ENCODE measurements around the gene CDH16. TPM values are rescaled to one million over a fixed set of nuclear protein-coding genes. Genes with fewer than 3 reads are reported as not detected.
"Not testable (repeated sequence)": the region's sequence is repeated elsewhere in the genome, so short reads cannot be mapped to it uniquely, and the experiment has no call there.

The CDH16 gene
- total RNA-seq, 4 donors from 2014 or later: not detected

DNA sequence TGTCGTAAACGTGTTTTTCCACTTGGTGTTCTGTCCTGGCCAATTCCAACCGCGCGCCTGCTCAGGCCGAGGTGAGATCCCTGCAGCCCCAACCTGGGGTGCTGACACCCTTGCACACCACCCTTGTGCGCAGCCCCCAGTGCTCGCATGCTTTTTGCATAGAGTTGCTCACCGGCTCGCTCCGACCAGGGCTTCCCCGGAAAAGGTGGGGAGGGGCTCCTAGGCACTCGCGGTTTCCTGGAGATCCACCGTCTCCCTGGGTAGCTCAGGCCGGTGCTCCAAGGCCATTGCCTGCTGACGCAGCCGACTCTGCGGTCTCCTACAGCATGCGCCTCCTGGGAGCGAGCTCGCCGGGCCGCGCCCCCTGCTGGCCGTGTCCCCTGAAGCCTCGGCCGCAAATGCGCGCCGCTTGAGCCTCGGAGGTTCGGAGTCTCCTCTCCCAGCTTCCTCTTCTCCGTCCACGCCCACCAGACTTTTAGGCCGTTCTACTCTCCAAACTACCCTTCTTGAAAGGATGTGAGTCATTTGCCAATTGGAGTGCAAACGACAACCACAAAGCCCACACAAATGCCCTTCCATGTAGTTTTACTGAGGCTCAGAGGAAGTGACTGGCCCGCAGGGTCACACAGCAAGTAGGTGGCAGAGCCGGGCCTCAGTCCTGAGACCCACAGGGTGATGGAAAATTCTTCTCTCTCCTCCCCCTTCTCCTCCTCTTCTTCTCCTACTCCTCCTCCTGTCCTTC is 45.6 kb downstream of the CDH16 start:
- H3K36me3 ChIP-seq: no peaks in the 10 kb centered on the region
- peak overlapping the region in 3 of 4 donors; percentile 44 to 70 (median 55) for H3K27ac ChIP-seq
- 11 to 21% methylated on average over 6 to 11 of the region's 39 CpGs for WGBS, 2 donors (ENCODE audit: low coverage in 1 of 2)
- peak overlapping the region in 1 of 2 donors; percentile 39 for H3K4me3 ChIP-seq
- peaks cover 0 to 14% (median 6%) of the 10 kb centered on the region in 3 donors for H3K4me1 ChIP-seq
- H3K27me3 ChIP-seq: no peaks in the 10 kb centered on the region
- ATAC-seq: peak; percentile 96
- TF ChIP-seq POLR2AphosphoS5 (IDR thresholded peaks at IDR 0.05) (peak; percentile 12), EP300 (IDR thresholded peaks at IDR 0.05) (no peak), POLR2A (IDR thresholded peaks at IDR 0.05) (no peak)
- TF ChIP-seq, protein P1, sequence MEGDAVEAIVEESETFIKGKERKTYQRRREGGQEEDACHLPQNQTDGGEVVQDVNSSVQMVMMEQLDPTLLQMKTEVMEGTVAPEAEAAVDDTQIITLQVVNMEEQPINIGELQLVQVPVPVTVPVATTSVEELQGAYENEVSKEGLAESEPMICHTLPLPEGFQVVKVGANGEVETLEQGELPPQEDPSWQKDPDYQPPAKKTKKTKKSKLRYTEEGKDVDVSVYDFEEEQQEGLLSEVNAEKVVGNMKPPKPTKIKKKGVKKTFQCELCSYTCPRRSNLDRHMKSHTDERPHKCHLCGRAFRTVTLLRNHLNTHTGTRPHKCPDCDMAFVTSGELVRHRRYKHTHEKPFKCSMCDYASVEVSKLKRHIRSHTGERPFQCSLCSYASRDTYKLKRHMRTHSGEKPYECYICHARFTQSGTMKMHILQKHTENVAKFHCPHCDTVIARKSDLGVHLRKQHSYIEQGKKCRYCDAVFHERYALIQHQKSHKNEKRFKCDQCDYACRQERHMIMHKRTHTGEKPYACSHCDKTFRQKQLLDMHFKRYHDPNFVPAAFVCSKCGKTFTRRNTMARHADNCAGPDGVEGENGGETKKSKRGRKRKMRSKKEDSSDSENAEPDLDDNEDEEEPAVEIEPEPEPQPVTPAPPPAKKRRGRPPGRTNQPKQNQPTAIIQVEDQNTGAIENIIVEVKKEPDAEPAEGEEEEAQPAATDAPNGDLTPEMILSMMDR (IDR thresholded peaks at IDR 0.05): peak; percentile 81 to 93 (median 88)
- no peaks in the 10 kb centered on the region for H3K9me3 ChIP-seq

DNA sequence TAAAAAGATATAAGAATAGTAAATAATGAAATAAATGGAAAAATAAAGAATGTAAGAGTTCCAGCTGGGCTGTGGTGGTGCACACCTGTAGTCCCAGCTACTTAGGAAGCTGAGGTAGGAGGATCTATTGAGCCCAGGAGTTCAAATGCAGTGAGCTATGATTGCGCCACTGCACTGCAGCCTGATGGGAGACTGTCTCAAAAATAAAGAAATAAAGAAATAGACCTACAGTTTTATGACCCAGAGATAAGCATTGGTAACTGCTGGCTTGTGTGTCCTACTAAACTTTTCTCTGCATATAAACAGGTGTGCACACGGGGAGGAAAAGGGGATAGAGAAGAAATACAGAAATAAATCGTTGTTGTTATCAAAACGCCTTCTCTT is 46.1 kb downstream of the CDH16 start:
- TF ChIP-seq POLR2A (IDR thresholded peaks at IDR 0.05) (no peak), POLR2AphosphoS5 (IDR thresholded peaks at IDR 0.05) (no peak), EP300 (IDR thresholded peaks at IDR 0.05) (no peak)
- TF ChIP-seq, protein P1 (IDR thresholded peaks at IDR 0.05): no peak
- Histone ChIP-seq H3K27ac (peak overlapping the region in 2 of 4 donors; percentile 44 to 55), H3K36me3 (no peaks in the 10 kb centered on the region), H3K9me3 (no peaks in the 10 kb centered on the region), H3K4me1 (peaks cover 0 to 20% (median 6%) of the 10 kb centered on the region in 3 donors), H3K27me3 (no peaks in the 10 kb centered on the region), H3K4me3 (peak overlapping the region in 1 of 2 donors; percentile 39)
- 56 to 62% methylated on average over 4 of the region's 4 CpGs for WGBS, 2 donors (ENCODE audit: low coverage in 1 of 2)
- ATAC-seq: no peak

DNA sequence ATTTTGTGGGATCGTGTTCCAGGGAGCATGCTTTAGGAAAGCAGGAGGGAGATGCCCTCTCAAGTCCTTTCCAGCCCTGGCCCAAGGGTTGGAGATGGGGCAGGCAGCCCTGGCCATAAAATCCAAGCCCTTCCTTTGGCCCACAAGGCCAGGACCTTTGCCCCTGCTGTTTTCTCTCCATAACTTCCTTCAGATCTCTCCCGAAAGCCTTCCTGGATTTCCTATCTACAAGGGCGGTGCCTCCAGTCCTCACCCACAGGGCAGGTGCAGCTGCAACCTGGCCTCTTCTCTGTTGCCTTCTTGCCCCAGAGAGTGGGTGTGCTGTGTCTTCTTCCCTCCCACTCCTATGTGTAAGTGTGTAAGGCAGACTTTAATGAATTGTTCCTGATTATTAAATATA is 46.8 kb downstream of the CDH16 start:
- 100% methylated on average over 2 of the region's 3 CpGs for WGBS, 2 donors (ENCODE audit: low coverage in 1 of 2)
- Histone ChIP-seq H3K36me3 (no peaks in the 10 kb centered on the region), H3K4me1 (peaks cover 0 to 20% (median 6%) of the 10 kb centered on the region in 3 donors), H3K9me3 (no peaks in the 10 kb centered on the region), H3K4me3 (no peak overlapping the region), H3K27ac (no peak overlapping the region), H3K27me3 (no peaks in the 10 kb centered on the region)
- no peak for TF ChIP-seq EP300 (IDR thresholded peaks at IDR 0.05)
- TF ChIP-seq, protein P1 (IDR thresholded peaks at IDR 0.05): no peak
- no peak for TF ChIP-seq POLR2AphosphoS5 (IDR thresholded peaks at IDR 0.05)
- TF ChIP-seq POLR2A (IDR thresholded peaks at IDR 0.05): no peak
- ATAC-seq: no peak

DNA sequence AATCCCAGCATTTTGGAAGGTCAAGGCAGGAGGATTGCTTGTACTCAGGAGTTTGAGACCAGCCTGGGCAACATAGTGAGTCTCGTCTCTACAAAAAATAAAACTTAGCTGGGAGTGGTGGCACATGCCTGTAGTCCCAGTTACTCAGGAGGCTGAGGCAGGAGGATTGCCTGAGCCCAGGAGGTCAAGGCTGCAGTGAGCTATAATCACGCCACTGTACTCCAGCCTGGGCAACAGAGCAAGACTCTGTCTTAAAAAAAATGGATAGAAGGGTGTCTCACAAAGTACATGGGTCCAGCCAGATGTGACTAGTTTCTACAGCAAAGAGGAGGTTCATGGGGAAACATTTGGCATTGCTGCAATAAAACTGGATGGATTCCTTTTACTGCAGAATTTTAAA is 47.3 kb downstream of the CDH16 start:
- H3K4me3 ChIP-seq, H3K27ac ChIP-seq, ATAC-seq, H3K27me3 ChIP-seq, H3K36me3 ChIP-seq, H3K9me3 ChIP-seq: not testable (repeated sequence)
- WGBS, 2 donors (ENCODE audit: low coverage in 1 of 2): 88 to 100% methylated on average over 1 to 2 of the region's 2 CpGs
- H3K4me1 ChIP-seq: peaks cover 0 to 20% (median 6%) of the 10 kb centered on the region in 3 donors

DNA sequence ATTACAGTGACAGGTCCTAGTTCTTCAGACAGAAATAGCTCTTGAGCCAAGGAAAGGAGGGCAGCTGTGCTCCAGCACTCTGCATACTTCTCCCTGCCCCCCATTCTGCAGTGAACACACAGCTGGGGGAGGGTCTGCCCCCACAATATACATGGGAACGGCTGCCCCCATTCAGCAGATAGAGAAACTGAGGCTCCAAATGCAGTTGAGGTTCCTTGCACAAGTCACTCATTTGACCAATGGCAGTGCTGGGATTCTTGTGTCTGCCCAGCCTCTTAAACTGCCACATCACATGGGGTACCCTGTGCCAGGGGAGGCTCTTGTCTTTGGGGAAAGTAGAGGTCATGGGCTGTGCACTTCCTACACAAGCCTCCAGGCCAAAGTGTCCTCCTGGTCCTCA is 49.3 kb downstream of the CDH16 start:
- H3K4me3 ChIP-seq: no peak overlapping the region
- 100% methylated on average over 1 of the region's 1 CpG; no CpG with 5 or more reads in 1 of the 2 donors for WGBS, 2 donors (ENCODE audit: low coverage in 1 of 2)
- no peaks in the 10 kb centered on the region for H3K27me3 ChIP-seq
- no peak overlapping the region for H3K27ac ChIP-seq
- H3K36me3 ChIP-seq: no peaks in the 10 kb centered on the region
- ATAC-seq: no peak
- peaks cover 0 to 20% (median 6%) of the 10 kb centered on the region in 3 donors for H3K4me1 ChIP-seq
- H3K9me3 ChIP-seq: no peaks in the 10 kb centered on the region
- TF ChIP-seq POLR2A (IDR thresholded peaks at IDR 0.05): no peak
- TF ChIP-seq, protein P1 (IDR thresholded peaks at IDR 0.05): no peak
- TF ChIP-seq EP300 (IDR thresholded peaks at IDR 0.05): no peak
- no peak for TF ChIP-seq POLR2AphosphoS5 (IDR thresholded peaks at IDR 0.05)

Data from gastroesophageal sphincter (tissue), 4 donors.